Measurements from ENCODE around the gene GTF3C6.
A peak's percentile ranks its signal among the peaks of the same experiment; 100 is the strongest.

Gene GTF3C6

DNA sequence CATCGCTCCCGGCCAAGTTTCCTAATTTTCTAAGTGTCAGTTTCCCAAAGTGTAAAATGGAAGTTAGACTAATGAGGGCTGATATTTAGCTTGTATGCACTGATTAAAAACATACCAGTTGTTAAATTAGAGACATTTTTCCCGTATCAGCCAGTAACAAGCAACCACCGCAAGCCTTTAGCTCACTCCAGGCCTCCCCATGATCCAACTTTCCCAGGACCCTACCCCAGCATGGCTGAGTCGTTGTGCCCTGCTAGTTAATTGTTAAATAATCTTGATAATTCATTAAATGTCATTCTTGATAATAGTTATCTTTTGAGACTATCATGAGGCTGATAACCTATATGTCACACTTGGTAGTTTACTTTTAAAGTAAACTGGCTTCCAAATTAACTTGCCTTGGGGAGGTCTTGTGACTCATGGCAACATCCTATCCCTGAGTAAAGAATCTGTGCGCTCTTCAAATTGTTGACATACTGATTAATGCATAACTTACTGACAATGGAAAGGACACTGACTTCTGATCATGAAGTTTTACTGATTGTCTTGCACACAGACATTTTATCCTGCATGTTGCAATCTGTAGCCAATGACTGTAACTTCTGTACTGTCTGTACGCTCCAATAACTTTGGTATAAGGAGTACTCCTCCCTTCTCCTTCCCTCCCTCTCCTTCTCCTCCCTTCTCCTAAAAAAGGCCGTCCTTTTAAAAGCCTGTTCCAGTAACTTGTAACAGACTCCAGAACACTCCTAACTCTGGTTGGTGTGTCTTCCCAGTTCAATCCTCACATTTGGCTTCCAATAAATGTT is 6.3 kb upstream of the GTF3C6 start:
- TF ChIP-seq SIN3A (IDR thresholded peaks at IDR 0.05; ENCODE audit: borderline replicate concordance, insufficient read depth, low read length) = no peak
- TF ChIP-seq, protein P1, sequence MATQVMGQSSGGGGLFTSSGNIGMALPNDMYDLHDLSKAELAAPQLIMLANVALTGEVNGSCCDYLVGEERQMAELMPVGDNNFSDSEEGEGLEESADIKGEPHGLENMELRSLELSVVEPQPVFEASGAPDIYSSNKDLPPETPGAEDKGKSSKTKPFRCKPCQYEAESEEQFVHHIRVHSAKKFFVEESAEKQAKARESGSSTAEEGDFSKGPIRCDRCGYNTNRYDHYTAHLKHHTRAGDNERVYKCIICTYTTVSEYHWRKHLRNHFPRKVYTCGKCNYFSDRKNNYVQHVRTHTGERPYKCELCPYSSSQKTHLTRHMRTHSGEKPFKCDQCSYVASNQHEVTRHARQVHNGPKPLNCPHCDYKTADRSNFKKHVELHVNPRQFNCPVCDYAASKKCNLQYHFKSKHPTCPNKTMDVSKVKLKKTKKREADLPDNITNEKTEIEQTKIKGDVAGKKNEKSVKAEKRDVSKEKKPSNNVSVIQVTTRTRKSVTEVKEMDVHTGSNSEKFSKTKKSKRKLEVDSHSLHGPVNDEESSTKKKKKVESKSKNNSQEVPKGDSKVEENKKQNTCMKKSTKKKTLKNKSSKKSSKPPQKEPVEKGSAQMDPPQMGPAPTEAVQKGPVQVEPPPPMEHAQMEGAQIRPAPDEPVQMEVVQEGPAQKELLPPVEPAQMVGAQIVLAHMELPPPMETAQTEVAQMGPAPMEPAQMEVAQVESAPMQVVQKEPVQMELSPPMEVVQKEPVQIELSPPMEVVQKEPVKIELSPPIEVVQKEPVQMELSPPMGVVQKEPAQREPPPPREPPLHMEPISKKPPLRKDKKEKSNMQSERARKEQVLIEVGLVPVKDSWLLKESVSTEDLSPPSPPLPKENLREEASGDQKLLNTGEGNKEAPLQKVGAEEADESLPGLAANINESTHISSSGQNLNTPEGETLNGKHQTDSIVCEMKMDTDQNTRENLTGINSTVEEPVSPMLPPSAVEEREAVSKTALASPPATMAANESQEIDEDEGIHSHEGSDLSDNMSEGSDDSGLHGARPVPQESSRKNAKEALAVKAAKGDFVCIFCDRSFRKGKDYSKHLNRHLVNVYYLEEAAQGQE (IDR thresholded peaks at IDR 0.05; ENCODE audit: insufficient read depth in 1 of 2, low read depth in 2 of 2, low read length in 2 of 2) = no peak
- TF ChIP-seq POLR2AphosphoS5 (IDR thresholded peaks at IDR 0.05; ENCODE audit: low read depth, low read length) = no peak
- no peak for TF ChIP-seq TAF1 (IDR thresholded peaks at IDR 0.05; ENCODE audit: borderline replicate concordance, insufficient read depth, low read length)
- no peak for TF ChIP-seq FOXP2 (optimal IDR thresholded peaks at IDR 0.05; ENCODE audit: borderline replicate concordance, extremely low read depth, extremely low read length, insufficient read depth)

DNA sequence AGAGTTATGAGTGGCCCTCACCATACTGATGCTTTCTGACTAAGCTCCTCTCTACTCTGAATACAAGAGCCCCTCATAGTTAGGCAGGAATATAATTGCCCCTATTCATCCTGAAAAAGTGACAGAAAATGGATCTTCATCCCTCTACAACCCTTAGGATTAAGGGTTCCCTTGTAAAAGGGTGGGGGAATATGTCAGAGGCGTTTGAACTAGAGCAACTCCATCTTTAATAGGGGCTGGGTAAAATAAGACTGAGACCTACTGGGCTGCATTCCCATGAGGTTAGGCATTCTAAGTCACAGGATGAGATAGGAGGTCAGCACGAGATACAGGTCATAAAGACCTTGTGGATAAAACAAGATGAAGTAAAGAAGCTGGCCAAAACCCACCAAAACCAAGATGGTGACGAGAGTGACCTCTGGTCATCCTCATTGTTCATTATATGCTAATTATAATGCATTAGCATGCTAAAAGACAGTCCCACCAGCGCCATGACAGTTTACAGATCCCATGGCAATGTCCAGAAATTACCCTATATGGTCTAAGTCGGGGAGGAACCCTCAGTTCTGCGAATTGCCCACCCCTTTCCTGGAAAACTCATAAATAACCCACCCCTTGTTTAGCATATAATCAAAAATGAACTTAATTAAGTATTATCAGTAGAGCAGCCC is 4.7 kb upstream of the GTF3C6 start:
- TF ChIP-seq TAF1 (IDR thresholded peaks at IDR 0.05; ENCODE audit: borderline replicate concordance, insufficient read depth, low read length) (no peak), POLR2AphosphoS5 (IDR thresholded peaks at IDR 0.05; ENCODE audit: low read depth, low read length) (no peak), SIN3A (IDR thresholded peaks at IDR 0.05; ENCODE audit: borderline replicate concordance, insufficient read depth, low read length) (no peak), FOXP2 (optimal IDR thresholded peaks at IDR 0.05; ENCODE audit: borderline replicate concordance, extremely low read depth, extremely low read length, insufficient read depth) (no peak)
- TF ChIP-seq, protein P1 (IDR thresholded peaks at IDR 0.05; ENCODE audit: insufficient read depth in 1 of 2, low read depth in 2 of 2, low read length in 2 of 2) = no peak

DNA sequence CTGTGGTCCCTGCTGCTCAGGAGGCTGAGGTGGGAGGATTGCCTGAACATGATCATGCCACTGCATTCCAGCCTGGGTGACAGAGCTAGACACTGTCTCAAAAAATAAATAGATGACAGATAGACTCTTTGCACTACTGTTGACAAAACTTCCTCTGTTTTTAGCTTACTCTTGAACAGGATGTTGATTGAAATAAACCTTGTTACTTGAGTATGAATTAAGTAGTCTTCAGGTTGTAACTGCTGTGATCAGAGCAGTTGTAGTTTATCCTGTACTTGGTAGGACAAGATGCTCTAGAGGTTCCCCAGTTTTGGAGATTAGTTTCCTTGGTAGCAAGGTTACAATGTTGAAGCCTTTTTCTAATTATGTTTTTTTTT is 1.5 kb downstream of the GTF3C6 start:
- TF ChIP-seq SIN3A (IDR thresholded peaks at IDR 0.05; ENCODE audit: borderline replicate concordance, insufficient read depth, low read length) (no peak), TAF1 (IDR thresholded peaks at IDR 0.05; ENCODE audit: borderline replicate concordance, insufficient read depth, low read length) (no peak), FOXP2 (optimal IDR thresholded peaks at IDR 0.05; ENCODE audit: borderline replicate concordance, extremely low read depth, extremely low read length, insufficient read depth) (no peak), POLR2AphosphoS5 (IDR thresholded peaks at IDR 0.05; ENCODE audit: low read depth, low read length) (no peak)
- TF ChIP-seq, protein P1 (IDR thresholded peaks at IDR 0.05; ENCODE audit: insufficient read depth in 1 of 2, low read depth in 2 of 2, low read length in 2 of 2) = no peak

DNA sequence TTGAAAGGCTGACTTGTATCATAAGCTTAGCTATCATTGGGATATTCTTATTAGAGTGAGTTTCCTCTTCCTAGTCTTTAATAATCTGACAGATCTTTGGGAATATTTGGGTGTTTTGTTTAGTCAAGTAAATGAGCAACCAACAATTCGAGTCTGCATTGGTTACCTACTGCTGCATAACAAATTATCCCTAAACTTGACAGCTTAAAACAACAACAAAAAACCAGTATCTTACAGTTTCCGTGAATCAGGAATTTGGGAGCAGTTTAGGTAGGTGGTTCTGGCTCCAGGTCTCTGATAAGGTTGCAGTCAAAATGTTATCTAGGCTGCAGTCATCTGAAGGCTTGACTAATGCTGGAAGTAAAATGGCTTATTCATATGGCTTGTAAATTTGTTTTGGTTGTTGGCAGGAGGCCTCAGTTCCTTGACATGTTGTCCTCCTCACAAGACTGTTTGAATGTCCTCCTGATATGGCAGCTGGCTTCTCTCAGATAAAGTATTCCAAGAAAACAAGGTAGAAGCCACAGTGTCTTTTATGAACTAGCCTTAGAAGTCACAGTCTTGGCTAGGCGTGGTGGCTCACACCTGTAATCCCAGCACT is 7.2 kb downstream of the GTF3C6 start:
- no peak for TF ChIP-seq POLR2AphosphoS5 (IDR thresholded peaks at IDR 0.05; ENCODE audit: low read depth, low read length)
- TF ChIP-seq TAF1 (IDR thresholded peaks at IDR 0.05; ENCODE audit: borderline replicate concordance, insufficient read depth, low read length) = no peak
- no peak for TF ChIP-seq FOXP2 (optimal IDR thresholded peaks at IDR 0.05; ENCODE audit: borderline replicate concordance, extremely low read depth, extremely low read length, insufficient read depth)

DNA sequence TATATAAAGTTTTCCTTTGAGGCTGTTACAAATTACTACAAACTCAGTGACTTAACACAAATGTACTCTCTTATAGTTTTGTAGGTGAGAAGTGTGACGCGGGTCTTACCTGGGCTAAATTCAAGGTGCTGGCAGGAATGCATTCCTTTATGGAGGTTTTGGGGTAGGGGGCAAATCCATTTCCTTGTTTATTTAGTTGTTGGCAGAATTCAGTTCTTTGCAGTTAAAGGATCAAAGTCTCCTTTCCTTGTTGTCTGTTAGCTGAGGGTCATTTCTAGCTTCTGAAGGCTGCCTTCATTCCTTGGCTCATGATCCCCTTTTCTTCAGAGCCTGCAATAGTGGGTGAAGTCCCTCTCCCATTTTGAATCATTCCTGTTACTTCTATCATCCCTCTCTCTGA is 10.2 kb downstream of the GTF3C6 start:
- 0 out of 2 replicates have a peak, but pooled peaks have one; percentile 38 for TF ChIP-seq POLR2AphosphoS5 (IDR thresholded peaks at IDR 0.05; ENCODE audit: low read depth, low read length)

DNA sequence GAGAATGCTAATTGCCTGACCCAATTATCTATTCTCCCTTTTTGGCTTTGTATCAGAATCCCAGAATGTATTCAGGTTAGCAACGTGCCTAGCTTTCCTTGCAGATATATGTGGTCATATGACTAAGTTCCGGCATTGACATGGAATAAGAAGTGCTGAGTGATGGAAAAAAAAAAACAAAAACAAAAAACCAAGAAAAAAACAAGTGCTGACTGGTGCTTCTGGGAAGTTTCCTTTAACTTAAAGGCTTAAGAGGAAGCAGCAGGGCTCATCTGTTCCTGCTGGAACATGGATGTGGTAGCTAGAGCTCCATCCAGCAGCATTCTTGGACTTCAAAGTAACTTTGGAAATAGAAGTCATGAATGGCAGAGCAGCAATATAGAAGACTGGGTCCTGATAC is 13.0 kb downstream of the GTF3C6 start:
- no peak for TF ChIP-seq FOXP2 (optimal IDR thresholded peaks at IDR 0.05; ENCODE audit: borderline replicate concordance, extremely low read depth, extremely low read length, insufficient read depth)
- TF ChIP-seq, protein P1 (IDR thresholded peaks at IDR 0.05; ENCODE audit: insufficient read depth in 1 of 2, low read depth in 2 of 2, low read length in 2 of 2) = no peak
- TF ChIP-seq TAF1 (IDR thresholded peaks at IDR 0.05; ENCODE audit: borderline replicate concordance, insufficient read depth, low read length) = no peak
- TF ChIP-seq POLR2AphosphoS5 (IDR thresholded peaks at IDR 0.05; ENCODE audit: low read depth, low read length) = no peak
- TF ChIP-seq SIN3A (IDR thresholded peaks at IDR 0.05; ENCODE audit: borderline replicate concordance, insufficient read depth, low read length) = no peak
